ENCODE data around the gene SLC37A3.
"Not testable (repeated sequence)": the region's sequence is repeated elsewhere in the genome, so short reads cannot be mapped to it uniquely, and the experiment has no call there.

The SLC37A3 gene

DNA sequence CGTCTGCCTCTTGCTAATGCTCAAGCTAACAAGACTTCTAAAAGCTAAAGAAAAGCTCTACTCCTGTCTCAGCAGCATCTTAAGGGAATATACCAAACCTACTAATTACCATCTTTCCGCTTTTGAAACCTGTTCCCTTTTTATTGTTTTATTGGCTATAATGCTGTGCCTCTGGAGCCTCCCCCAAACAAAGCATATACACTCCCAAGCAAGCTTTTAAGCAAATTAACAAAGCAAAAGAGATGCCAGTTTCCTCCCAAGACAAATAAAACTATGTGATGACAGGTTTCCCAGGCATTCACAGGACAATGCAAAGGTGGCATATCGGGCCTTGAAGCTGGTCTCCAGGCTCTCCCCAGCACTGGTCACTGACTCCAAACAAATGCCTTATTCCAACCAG lies 52.9 kb downstream of the SLC37A3 start:
- DNase-seq = no peak

DNA sequence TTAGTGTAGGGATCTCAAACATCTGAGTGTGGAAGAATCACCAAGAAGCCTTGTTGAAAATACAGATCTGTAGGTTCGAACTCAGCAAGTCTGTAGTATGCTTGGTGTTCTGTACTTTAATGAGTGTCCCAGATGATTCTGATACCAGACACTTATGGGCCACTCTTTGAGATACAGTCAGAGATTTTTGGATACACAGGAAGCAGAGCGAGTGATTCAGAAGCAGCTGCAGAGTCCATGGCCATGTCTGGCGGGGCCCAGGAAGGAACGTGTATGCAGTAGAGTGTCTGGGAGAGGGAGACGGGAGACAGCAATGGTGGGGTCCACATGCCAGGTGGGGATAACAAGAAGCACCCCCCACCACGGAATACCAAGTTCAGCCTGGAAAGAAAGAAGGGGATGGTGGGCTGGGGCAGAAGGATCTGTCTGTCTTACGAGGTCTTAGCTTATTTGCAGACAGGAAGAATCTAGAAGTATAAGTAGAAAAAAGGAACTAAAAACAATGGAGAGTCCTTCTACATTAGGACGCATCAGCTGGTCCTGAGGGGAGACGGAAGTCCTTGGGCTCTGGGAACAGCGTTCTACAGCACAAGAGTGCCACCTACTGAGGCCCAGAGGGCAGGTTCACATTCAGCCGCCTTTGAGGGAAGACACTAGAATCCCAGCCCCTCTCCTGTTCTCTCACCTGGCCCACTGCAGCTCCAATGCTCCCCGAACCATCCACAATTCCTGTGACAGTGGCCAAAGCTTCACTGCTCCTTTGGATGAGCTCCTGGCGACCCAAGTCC lies 55.4 kb downstream of the SLC37A3 start:
- peak; percentile 19 for DNase-seq

DNA sequence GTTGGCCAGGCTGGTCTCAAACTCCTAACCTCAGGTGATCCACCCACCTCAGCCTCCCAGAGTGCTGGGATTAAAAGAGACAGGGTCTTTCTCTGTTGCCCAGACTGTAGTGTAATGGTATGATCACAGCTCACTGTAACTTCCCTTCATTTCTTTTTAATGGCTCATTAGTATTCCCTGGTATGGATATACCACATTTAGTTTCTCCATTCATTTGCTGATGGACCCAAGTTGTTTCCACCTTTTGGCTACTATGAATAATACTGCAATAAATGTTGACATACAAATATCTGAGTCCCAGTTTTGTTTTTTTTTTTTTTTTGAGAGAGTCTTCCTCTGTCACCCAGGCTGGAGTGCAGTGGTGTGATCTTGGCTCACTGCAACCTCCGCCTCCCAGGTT lies 59.4 kb downstream of the SLC37A3 start:
- DNase-seq = not testable (repeated sequence)

DNA sequence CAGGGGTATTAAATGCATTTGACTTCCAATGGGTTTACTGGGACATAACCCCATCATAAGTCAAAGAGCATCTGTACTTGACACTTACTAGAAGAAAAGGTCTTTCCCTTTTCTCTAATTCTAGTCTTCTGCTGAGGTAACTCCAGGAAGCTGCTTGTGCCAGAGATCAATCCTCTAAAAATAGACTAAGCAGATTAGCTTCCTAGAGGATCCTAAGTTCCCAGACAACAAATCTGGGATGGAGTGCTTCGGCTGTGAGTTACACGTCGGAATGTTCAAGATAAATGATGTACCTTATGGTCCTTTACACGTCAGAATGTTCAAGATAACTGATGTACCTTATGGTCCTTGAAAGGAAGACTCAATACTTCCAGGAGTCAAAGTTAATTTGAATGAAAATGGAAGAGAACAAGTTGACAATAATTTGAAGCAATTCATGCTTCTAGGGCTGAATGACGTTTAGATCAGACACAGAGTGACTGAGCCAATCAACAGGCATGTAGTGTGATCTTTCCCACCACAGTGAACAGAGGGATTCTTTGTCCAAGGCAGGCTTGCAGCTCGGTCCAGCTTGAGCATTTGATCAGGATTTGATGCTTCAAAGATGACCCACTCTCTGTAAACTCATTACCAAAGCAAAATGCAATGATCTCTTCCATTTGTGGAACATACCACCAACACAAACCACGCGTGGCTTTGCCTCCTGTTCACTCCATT lies 63.8 kb downstream of the SLC37A3 start:
- DNase-seq = no peak

DNA sequence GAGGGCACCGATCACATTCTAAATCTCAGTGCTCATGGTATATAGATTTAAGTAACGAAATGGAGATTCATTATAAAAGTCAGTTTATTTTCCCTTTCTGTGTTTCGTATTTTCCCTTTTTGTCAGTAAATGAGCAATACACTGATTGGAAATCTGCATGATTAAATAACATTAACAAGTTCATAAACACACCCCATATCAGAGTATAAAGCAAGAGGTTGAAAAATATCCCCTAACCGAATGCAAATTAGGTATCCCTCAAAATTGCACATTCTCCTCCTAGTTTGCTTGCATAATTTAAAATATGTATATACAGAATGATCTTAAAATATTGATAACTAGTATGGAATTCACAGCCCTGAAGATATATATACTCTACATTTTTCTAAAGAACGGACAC lies 64.6 kb downstream of the SLC37A3 start:
- no peak for DNase-seq

DNA sequence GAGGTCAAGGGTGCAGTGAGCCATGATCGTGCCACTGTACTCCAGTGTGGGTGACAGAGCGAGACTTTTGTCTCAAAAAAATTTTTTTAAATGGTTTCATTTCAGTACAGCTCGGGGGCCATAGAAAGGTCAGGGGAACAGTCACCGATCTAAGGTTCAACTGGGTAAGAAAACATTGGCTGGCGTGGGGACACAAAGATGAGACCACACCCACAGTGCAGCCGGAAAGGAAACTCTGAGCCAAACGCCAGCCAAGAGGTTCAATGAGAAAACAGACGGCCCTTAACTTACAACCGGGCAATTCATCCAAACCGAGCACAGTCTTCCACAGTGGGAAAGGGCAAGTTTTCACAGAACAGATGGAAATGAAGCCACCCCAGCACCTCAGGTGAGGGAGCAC lies 65.1 kb downstream of the SLC37A3 start:
- DNase-seq = no peak

DNA sequence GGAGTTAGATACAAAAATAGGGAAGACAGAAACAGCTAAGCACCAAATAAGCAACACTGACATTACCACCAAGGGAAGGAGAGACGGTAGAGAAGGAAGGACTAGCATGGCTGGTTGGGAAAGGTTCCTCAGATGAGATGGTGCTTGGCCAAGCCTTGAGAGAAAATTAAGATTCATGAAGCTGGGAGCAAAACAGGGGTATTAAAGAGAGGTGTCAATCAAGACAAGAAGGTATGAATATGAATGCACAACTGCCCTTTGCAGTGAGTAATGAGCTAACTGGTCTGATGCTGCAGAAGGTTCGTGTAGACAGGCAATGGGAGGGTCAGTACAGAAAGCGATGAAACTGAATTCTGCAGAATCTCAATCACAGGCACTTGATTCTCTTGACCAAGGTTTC lies 67.7 kb downstream of the SLC37A3 start:
- no peak for DNase-seq

DNA sequence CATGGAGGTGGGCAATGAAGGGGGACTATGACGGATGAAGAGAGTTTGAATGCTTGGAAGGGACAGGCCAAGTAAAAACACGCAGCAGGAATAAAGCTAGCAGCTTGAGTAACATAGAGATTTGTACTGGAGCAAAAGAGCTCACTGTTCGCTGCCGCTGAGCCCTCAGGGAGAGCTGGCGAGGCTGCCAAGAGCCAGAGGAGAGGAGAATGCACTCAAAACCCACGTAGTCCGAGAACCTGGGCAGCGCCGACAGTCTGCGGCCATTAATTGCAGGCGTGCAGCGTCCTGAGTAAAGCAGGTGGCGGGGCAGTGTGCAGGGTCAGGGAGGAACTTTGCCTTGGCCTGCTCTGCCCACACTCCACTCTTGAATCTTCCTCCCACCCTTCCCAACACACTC lies 68.2 kb downstream of the SLC37A3 start:
- no peak for DNase-seq

DNA sequence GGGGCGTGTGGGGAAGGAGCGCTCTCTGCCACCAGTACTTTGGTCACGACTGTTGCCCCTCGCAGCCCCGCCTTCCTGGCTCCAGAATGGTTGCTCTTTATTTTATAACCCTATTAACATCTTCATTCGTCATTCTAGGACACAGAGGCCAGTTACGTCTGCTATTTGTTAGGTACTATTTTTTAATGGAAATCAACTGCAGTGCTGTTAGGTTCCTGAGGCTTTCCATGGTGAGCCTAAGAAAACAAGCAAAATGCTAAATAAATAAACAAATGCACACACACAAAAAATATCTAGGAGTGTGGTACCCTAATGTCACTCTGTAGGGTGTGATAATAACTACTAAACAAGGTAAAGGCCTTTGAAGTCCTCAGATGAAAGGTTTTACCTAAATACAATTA lies 71.1 kb downstream of the SLC37A3 start:
- no peak for DNase-seq

DNA sequence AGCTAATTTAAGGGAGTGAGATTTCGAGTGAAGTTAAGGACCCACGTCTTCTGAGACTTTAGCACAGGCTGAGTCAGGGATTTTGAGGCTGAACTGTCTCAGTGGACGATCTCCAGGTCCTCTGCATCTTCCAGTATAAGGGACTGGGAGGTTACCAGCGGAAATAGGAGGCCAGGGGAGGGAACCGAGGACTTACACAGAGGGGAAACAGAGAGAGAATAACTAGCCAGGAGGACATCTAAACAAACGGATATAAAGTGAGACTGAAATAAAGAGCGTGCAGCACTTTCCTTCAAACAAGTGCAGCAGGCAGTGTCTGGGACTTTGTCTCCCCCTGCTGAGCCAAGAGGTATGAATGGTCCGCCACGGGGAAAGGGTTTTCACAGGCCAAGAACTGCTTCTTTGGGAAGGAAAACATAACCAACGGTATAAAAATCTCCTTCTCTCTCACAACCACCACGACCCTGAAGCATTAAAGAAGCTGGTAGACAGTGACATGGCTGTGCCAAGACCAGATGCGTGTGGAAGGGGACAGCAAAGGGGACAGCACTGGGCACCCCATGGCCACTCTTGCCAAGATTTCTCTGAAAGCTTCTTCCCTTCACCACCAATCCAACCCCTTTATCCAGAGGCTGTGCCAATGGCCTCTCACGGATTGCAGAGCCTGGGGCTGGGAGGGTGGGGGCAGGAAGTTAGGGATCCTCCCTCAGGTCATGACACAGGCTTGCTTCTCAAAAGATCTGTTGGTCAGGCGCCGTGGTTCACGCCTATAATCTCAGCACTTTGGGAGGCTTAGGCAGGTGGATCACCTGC lies 72.0 kb downstream of the SLC37A3 start:
- DNase-seq = no peak

DNA sequence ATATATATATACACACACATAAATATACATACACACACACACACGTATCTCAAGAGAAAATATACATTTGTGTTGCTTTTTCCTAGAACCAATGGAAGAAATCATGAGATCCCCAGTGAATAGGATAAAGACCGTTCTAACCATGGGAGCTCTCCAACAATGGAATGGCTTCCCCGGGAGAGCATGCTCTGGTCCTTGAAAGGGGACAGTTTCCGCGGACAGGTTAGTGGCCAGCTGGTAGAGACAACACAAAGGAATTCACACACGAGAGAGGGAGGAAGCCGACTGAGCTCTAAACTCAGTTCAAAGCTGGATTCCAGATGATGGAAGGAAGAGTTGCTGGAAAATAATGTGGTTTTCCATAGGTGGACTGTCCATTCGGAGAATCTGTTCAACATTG lies 72.7 kb downstream of the SLC37A3 start:
- DNase-seq = no peak

DNA sequence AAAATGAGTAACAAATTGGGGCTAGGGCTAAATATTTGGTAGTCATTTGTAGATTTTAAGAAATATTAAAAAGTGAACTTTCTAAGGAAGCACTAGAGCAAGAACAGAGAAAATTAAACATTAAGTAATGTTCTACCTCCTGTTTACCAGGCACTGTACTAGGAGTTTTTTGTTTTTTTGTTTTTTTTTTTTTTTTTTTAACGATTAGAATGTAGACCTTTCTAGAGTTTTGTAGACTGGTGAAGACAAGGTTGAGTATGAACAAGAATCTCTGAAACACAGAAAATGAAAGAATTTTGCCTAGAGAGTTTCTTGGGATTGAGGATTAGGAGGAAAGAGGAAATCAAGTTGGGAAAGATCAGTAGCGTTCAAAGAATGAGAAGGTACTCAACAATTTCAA lies 73.6 kb downstream of the SLC37A3 start:
- DNase-seq = no peak

DNA sequence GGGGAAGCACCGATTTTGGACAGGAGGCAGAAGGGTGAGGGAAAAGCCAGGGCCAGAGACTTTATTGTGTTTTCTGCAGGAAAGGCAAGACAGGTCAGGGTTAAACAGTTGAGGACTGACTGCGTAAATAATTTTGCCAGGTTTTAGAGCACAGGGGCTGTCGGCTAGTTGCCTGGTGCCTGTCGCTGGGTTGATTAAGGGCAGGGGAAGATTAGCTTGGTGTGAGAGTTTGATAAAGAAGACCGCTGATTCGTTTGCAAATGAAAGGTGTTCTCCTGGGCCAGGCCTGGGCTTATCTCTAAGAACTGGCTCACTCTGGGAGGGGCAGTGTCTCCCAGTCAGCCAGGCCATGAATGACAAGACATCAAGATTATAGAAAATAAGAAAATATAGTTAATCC lies 75.6 kb downstream of the SLC37A3 start:
- no peak for DNase-seq

DNA sequence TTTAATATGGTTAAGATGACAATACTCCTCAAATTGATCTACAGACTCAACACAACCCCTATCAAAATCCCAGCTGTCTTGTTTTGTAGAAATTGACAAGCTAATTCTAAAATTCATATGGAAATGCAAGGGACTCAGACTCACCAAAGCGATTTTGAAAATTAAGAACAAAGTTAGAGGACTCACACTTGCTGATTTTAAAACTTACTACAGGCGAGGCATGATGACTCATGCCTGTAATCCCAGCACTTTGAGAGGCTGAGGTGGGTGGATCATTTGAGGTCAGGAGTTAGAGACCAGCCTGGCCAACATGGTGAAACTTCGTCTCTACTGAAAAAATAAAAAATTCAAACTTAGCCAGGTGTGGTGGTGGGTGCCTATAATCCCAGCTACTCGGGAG lies 78.3 kb downstream of the SLC37A3 start:
- DNase-seq = not testable (repeated sequence)

DNA sequence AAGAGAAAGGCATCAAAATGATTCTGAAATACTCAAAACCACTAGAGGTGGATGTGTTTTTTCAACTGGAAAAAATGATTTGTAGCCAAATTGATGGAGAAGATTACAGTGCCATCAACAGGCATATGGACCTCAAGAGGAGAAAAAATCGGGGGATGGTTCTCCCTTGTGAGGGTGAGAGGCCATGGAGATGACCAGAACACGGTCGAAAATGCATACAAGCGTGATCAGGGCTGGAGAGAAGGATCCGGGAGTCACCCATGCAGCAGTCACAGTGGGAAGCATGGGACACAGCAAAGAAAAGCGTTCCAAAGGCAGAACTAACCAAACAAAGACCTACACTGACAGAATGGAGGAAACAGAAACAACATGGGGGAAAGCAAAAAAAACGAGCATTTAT lies 80.3 kb downstream of the SLC37A3 start:
- DNase-seq = no peak

DNA sequence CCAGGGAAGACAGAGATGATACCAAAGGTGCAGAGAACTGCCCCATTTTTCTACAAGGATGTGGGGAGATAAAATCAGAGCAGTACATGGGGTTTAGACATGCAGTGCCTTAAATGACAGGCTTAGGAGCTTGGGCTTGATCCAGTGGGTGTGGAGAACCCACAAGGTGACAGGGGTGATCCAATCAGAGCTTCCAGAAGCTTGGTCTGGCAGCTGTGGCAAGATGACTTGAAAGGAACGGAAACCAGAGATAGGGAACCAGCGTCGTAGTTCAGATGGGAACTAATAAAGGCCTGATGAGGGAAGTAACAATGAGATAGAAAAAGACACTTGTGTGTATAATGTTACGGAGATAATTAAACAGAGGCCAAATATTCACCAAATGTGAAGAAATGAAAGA lies 80.7 kb downstream of the SLC37A3 start:
- DNase-seq = no peak

DNA sequence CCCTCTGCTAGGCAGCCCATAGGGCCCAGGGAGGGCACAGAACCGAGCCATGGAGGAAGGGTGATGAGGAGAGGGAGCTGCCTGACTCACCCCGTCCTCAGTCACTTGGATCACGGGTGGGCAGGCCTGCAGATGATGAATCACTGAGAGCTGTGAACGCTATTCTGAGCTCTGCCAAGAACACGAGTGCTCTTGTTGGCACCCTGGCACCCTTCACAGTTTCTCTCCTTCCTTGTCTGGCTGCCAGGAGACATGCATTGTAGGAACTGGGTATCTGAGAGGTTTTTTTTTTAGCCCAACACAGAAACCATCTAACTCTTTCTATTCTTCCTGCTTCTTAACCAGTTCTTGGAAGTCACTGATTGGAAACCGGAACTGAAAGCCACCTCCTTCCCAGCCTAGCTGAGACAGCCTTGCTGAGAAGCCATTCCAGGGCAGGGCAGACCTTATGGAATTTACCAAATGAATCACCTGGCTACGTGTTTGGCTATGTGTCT lies 82.1 kb downstream of the SLC37A3 start:
- no peak for DNase-seq

DNA sequence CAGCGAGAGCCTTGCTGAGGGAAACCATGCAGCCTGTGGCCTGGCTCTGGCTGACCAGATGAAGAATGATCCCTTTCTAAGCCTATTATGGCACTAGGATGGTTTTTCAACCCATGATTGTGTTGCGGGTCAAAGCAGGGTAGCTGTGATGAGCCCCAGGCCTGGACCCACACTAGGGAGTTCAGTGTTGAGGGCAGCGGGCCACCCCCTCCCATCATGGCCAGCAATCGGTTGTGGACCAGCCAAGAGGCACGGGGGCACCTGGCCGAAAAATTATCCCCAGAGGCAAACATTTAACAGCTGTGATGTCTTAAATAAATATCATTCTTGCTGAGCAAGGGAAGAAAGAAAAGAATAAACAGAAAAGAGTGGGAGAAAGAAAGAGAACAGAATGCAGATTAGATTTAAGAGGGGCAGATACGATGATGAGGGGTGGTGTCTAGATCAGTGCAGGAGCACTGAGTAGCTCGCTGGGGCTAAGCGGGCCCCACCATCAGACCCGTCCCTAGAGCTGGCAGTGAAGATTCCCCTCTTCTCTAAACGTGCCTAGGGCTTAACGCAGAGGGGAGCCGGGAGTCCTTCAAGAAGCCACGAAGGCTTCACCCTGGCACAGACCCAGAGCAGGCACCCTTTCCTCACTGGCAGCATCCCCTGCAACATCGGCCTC lies 82.7 kb downstream of the SLC37A3 start:
- DNase-seq = no peak

DNA sequence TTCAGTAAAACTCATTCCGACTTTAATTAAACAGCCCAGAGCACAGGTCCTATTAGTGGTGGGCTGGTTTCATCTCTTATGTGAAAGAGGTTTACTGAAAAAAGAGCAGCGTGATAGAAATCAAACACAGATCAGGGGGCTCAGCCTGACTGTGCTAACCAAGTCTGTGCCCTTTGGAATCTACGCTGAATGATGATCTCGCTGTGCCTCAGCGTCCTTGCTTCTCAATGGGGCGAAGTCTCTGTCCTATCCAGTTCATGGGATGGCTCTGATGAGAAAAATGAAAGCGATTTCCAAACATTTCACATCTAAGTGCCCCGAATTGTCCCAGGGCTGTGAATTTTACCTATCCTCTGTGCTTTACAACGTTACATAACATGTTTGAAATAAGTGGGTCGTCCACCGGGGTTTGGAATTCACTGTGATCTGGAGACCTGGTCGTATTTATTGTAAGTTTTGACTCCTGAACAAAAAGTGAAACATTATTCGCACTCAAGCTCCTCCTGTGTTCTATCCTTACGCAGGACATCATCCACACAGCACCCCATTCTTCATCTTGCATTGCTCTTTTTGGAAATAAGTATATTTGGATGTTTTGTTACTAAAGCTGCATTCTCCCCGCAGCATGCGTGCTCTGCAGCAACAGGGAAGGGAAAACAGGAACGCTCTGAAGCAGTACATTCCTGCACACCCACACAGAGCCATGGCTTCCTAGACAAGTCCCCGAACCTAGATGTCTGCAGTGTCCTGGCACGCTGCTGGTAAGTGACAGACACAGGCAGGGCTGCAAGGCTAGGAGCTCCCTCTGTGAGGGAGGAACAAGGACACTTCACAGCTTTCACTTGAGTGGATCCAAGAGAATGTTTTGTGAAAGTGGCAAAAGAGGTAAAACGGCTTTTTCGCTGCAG lies 83.5 kb downstream of the SLC37A3 start:
- no peak for DNase-seq

DNA sequence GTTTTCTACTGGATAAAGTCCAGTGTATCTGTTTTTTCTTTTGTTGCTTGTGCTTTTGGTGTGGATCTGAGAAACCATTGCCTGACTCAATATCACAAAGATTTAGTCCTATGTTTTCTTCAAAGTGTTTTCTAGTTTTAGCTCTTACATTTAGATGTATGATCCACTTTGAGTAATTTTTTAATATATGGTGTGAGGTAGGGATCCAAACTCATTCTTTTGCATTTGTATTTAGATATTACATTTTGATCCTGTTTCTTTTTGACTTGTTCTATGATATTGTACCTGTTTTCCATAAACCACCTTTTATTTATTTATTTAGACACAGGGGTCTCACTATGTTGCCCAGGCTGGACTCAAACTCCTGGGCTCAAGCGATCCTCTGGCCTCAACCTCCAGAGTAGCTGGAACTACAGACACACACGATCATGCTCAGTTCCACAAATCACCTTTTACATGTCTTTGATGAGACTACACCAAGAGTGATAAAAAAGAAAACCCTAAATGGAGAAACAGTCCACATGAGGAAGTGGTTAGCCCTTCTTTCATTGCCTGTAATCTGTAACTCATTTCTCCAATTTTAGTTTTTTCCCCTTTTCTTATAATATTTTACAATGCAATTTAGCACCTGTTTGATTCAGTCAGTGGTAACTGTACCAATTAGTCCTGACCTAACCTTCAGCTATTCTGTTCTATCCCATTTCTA lies 86.0 kb downstream of the SLC37A3 start:
- no peak for DNase-seq

DNA sequence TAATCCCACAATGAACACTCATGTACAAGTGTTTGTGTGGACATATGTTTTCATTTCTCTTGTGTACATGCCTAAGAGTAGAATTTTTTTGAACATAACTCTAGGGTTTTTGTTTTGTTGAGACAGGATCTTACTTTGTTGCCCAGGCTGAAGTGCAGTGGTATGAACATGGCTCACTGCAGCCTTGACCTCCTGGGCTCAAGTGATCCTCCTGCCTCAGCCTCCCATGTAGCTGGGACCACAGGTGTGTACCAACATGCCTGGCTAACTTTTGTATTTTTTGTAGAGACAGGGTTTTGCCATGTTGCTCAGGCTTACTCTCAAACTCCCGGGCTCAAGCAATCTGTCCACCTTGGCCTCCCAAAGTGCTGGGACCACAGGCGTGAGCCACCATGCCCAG lies 87.2 kb downstream of the SLC37A3 start:
- DNase-seq = not testable (repeated sequence)

Measured in GF-D8 (cell line).